ENCODE data around the gene SLC25A45. TPM values are rescaled to one million over a fixed set of nuclear protein-coding genes. Genes with fewer than 3 reads are reported as not detected.
A peak's percentile ranks its signal among the peaks of the same experiment; 100 is the strongest.

Gene SLC25A45
- total and polyA plus RNA-seq, 2 experiments from 2014 or later: 0.10 to 0.74 TPM

GRCh38 chr11:65377036-65377435, 5.4 kb downstream of the SLC25A45 start:
- H2AFZ ChIP-seq: peak overlapping the region; percentile 47; the same call in 1 of the 2 replicates
- no peak for ATAC-seq
- no peak for DNase-seq (ENCODE audit: low spot score)
- no peak overlapping the region for H3K4me3 ChIP-seq
- no peaks in the 10 kb centered on the region for H3K36me3 ChIP-seq (ENCODE audit: insufficient read depth)
- Mint-ChIP-seq H3K9me3 (no peaks in the 10 kb centered on the region), H3K4me3 (no peak overlapping the region), H3K27me3 (ENCODE audit: insufficient read depth, low read depth, poor library complexity) (peaks cover 12% of the 10 kb centered on the region), H3K27ac (no peak overlapping the region), H3K4me1 (peaks cover 5% of the 10 kb centered on the region; the same call in 2 of the 3 replicates), H3K36me3 (ENCODE audit: low read depth) (no peaks in the 10 kb centered on the region)
- H3K27ac ChIP-seq (ENCODE audit: low read depth): no peak overlapping the region
- no peaks in the 10 kb centered on the region; the same call in 1 of the 2 replicates for H3K4me1 ChIP-seq (ENCODE audit: insufficient read depth)
- H4K20me1 ChIP-seq (replicated peaks; ENCODE audit: insufficient read depth): no peaks in the 10 kb centered on the region
- H3K27me3 ChIP-seq (ENCODE audit: insufficient read depth): no peaks in the 10 kb centered on the region
- H3K9me2 ChIP-seq (ENCODE audit: insufficient read depth): no peaks in the 10 kb centered on the region
- no peak for TF ChIP-seq STAT1 (IDR thresholded peaks at IDR 0.05; ENCODE audit: unreplicated experiment)
- TF ChIP-seq CTCF (conservative IDR thresholded peaks at IDR 0.05; ENCODE audit: low read depth in 2 of 2): no peak
- TF ChIP-seq ETS1 (IDR thresholded peaks at IDR 0.05): no peak
- no peak for TF ChIP-seq ZNF462 (CRISPR knock-in tag; IDR thresholded peaks at IDR 0.05)
- no peak for TF ChIP-seq POLR2AphosphoS5 (IDR thresholded peaks at IDR 0.05; ENCODE audit: low read depth)
- TF ChIP-seq ZNF114 (CRISPR knock-in tag; IDR thresholded peaks at IDR 0.05): no peak
- TF ChIP-seq ZNF331 (CRISPR knock-in tag; IDR thresholded peaks at IDR 0.05; ENCODE audit: low read depth): no peak
- no peak overlapping the region for H3K4me2 ChIP-seq
- H3F3A ChIP-seq (replicated peaks; ENCODE audit: low read depth): no peaks in the 10 kb centered on the region
- H3K79me2 ChIP-seq (replicated peaks; ENCODE audit: insufficient read depth): no peaks in the 10 kb centered on the region

Measured in GM23338 (cell line).